Esophagus muscularis mucosa (tissue), 4 donors: Measurements from ENCODE around the gene MYH11. TPM values are rescaled to one million over a fixed set of nuclear protein-coding genes. Genes with fewer than 3 reads are reported as not detected.

Experiments
- DNase-seq: peaks from one replicate; pipeline ENCODE4 v3.0.0-alpha.2; 2017; ENCODE audit errors: extremely low spot score
- H3K27ac ChIP-seq, 4 donors: fragments of 200-600 bp; sonication (generic); replicated peaks in 1 of 4; 1 replicate in 3 of 4; 2 replicates in 1 of 4; pipeline ENCODE4 v1.5.1; 2016 to 2019; ENCODE audit warnings: mild to moderate bottlenecking in 1 of 4
- H3K27me3 ChIP-seq, 4 donors: fragments of 200-600 bp; sonication (generic); one replicate each; pipeline versions ENCODE4 v1.5.1 to v1.6.0; 2016 to 2019
- H3K36me3 ChIP-seq, 4 donors: fragments of 200-600 bp; sonication (generic); one replicate each; pipeline ENCODE4 v1.5.1; 2016 to 2019
- H3K4me1 ChIP-seq, 4 donors: fragments of 200-600 bp; sonication (generic); one replicate each; pipeline ENCODE4 v1.5.1; 2016 to 2019
- H3K4me3 ChIP-seq, 4 donors: fragments of 200-600 bp; sonication (generic); 1 replicate in 2 of 4; 2 replicates in 2 of 4; pipeline ENCODE4 v1.5.1; 2016 to 2019; ENCODE audit warnings: mild to moderate bottlenecking in 4 of 4, moderate library complexity in 1 of 4
- H3K9me3 ChIP-seq, 4 donors: fragments of 200-600 bp; sonication (generic); 1 replicate in 3 of 4; 2 replicates in 1 of 4; pipeline ENCODE4 v1.5.1; 2016 to 2019
- CTCF ChIP-seq, 3 experiments: fragments of 200-600 bp in 2 of 3; fragments of 450-650 bp in 1 of 3; sonication (generic) in 2 of 3; IDR thresholded peaks; one replicate each; pipeline ENCODE4 v1.5.1; 2017 to 2019; ENCODE audit warnings: antibody characterized with exemption in 3 of 3, mild to moderate bottlenecking in 2 of 3, moderate library complexity in 1 of 3
- EP300 ChIP-seq: sonication (generic); formaldehyde crosslinking; IDR thresholded peaks from one replicate; pipeline ENCODE4 v1.6.1; 2017; ENCODE audit warnings: antibody characterized with exemption
- POLR2A ChIP-seq: fragments of 450-650 bp; IDR thresholded peaks from one replicate; pipeline ENCODE4 v1.6.1; 2017; ENCODE audit warnings: antibody characterized with exemption, moderate library complexity, mild to moderate bottlenecking, low read depth
- POLR2AphosphoS5 ChIP-seq, 2 donors: sonication (generic); formaldehyde crosslinking; IDR thresholded peaks; one replicate each; pipeline ENCODE4 v1.6.1; 2017; ENCODE audit warnings: antibody characterized with exemption in 2 of 2
- WGBS: methylation state at CpG from one replicate; pipeline ENCODE4 v1.1.5; 2018; 5-methylcytosine and 5-hydroxymethylcytosine counted together
- intact Hi-C: fragments of 100-400 bp; cut with DNase I; formaldehyde crosslinking; loops from one replicate; pipeline ENCODE4 v1.15.1; 2023
- total RNA-seq, 4 donors: library from RNA; depleted of rRNA; stranded (reverse); fragments of >200 nt; gene quantifications; one replicate each; pipeline versions ENCODE4 v1.1.0 to v1.2.1, GENCODE V29; 2016

The MYH11 gene
- total RNA-seq, 4 donors from 2014 or later, result 9,583 to 20,476 (median 14,208) TPM

GRCh38 chr16:15897121-15897780, 40.4 kb upstream of the MYH11 start:
- Histone ChIP-seq H3K27ac (no peak overlapping the region), H3K36me3 (no peaks in the 10 kb centered on the region), H3K27me3 (no peaks in the 10 kb centered on the region), H3K4me3 (no peak overlapping the region), H3K9me3 (no peaks in the 10 kb centered on the region), H3K4me1 (peaks cover 0 to 5% (median 0%) of the 10 kb centered on the region in 4 donors)
- no peak for DNase-seq
- TF ChIP-seq POLR2A, result no peak
- no peak for TF ChIP-seq CTCF (IDR thresholded peaks at IDR 0.05)
- TF ChIP-seq EP300, result no peak
- no peak for TF ChIP-seq POLR2AphosphoS5 (IDR thresholded peaks at IDR 0.05)
- intact Hi-C loops, result no loop called here
- whole genome bisulfite sequencing, result 88% methylated on average over 8 of the region's 8 CpGs

- no peak overlapping the region for H3K4me3 ChIP-seq
- H3K36me3 ChIP-seq, result no peaks in the 10 kb centered on the region
- no peaks in the 10 kb centered on the region for H3K9me3 ChIP-seq
- DNase-seq, result no peak
- intact Hi-C loops, result loop anchor here (5.0 kb wide), 1 partner anchor 33 kb away; no protein-coding TSS in a partner anchor
- no peak overlapping the region for H3K27ac ChIP-seq
- H3K4me1 ChIP-seq, result peaks cover 0 to 4% (median 0%) of the 10 kb centered on the region in 4 donors
- WGBS, result 95% methylated on average over 7 of the region's 7 CpGs
- H3K27me3 ChIP-seq, result no peaks in the 10 kb centered on the region
- TF ChIP-seq EP300, result no peak
- no peak for TF ChIP-seq CTCF (IDR thresholded peaks at IDR 0.05)
Observed at GRCh38 chr16:15894571-15895374, 37.9 kb upstream of the MYH11 start.

- 90% methylated on average over 3 of the region's 3 CpGs for WGBS
- no peak overlapping the region for H3K4me3 ChIP-seq
- intact Hi-C loops, result loop anchor here (5.0 kb wide), 1 partner anchor 36 kb away; no protein-coding TSS in a partner anchor
- TF ChIP-seq POLR2AphosphoS5 (IDR thresholded peaks at IDR 0.05), result no peak
- TF ChIP-seq CTCF (IDR thresholded peaks at IDR 0.05), result no peak
- TF ChIP-seq POLR2A, result no peak
- no peak for TF ChIP-seq EP300
- peaks cover 18 to 23% (median 22%) of the 10 kb centered on the region in 4 donors for H3K4me1 ChIP-seq
- no peak for DNase-seq
- no peaks in the 10 kb centered on the region for H3K36me3 ChIP-seq
- no peak overlapping the region for H3K27ac ChIP-seq
- no peaks in the 10 kb centered on the region for H3K9me3 ChIP-seq
- H3K27me3 ChIP-seq, result no peaks in the 10 kb centered on the region
Observed at GRCh38 chr16:15891508-15891907, 34.7 kb upstream of the MYH11 start.

- intact Hi-C loops, result loop anchor here (5.0 to 10.0 kb wide), 2 partner anchors 59 to 126 kb away; partner anchors contain the start of gene ABCC1
- Histone ChIP-seq H3K36me3 (peaks cover 1 to 3% (median 1%) of the 10 kb centered on the region in 4 donors), H3K27ac (peak within 1 kb of the TSS; percentile 82 to 95 (median 90)), H3K4me1 (peaks cover 21 to 55% (median 53%) of the 10 kb centered on the region in 4 donors), H3K4me3 (peak within 1 kb of the TSS; percentile 76 to 89 (median 88)), H3K9me3 (no peaks in the 10 kb centered on the region), H3K27me3 (no peaks in the 10 kb centered on the region)
- TF ChIP-seq POLR2A, result peak; percentile 41
- peak; percentile 9 to 51 (median 31) for TF ChIP-seq CTCF (IDR thresholded peaks at IDR 0.05)
- peak; percentile 82 to 84 for TF ChIP-seq POLR2AphosphoS5 (IDR thresholded peaks at IDR 0.05)
- TF ChIP-seq EP300, result no peak
- WGBS, result 0% methylated on average over 32 of the region's 41 CpGs
- peak; percentile 100 for DNase-seq
Observed at GRCh38 chr16:15888072-15888976, 31.5 kb upstream of the MYH11 start, which contains the start of gene CEP20. TSS of gene CEP20 (minus strand) at chr16:15888603. CDS start at chr16:15888585, 18 bp downstream.
